Stimulated activated naive B cell treated with anti-CD40 and anti-IgM and Interleukin-4, amounts not matched to agents 10 μg/mL and 1 μg/mL and 100 μg/mL, for 72 hours (primary cell): ENCODE data around the gene EPS8.

Experiments used
- ATAC-seq, 2 donors: fragments of 150-1000 bp; cut with Tn5 transposase; replicated peaks; 2 replicates each; pipeline ENCODE4 v1.10.0; 2021; ENCODE audit warnings: moderate library complexity in 1 of 2
- DNase-seq: peaks from one replicate; pipeline ENCODE4 v3.0.0; 2021
- H3K27ac Mint-ChIP-seq: one replicate; pipeline ENCODE4 v1.8.0; 2022; ENCODE audit warnings: mild to moderate bottlenecking, mixed read lengths
- H3K27me3 Mint-ChIP-seq, 2 donors: one replicate each; pipeline ENCODE4 v1.8.0; 2022; ENCODE audit warnings: mixed read lengths in 2 of 2
- H3K36me3 Mint-ChIP-seq, 2 donors: one replicate each; pipeline ENCODE4 v1.8.0; 2022; ENCODE audit warnings: mixed read lengths in 2 of 2, mild to moderate bottlenecking in 1 of 2
- H3K4me1 Mint-ChIP-seq, 2 donors: one replicate each; pipeline ENCODE4 v1.8.0; 2022; ENCODE audit warnings: mixed read lengths in 2 of 2, mild to moderate bottlenecking in 1 of 2
- H3K4me3 Mint-ChIP-seq, 2 donors: one replicate each; pipeline ENCODE4 v1.8.0; 2022; ENCODE audit warnings: mild to moderate bottlenecking in 2 of 2, mixed read lengths in 2 of 2, moderate library complexity in 1 of 2
- H3K9me3 Mint-ChIP-seq, 2 donors: one replicate each; pipeline ENCODE4 v1.8.0; 2022; ENCODE audit warnings: mixed read lengths in 2 of 2, mild to moderate bottlenecking in 1 of 2

Gene EPS8

DNA sequence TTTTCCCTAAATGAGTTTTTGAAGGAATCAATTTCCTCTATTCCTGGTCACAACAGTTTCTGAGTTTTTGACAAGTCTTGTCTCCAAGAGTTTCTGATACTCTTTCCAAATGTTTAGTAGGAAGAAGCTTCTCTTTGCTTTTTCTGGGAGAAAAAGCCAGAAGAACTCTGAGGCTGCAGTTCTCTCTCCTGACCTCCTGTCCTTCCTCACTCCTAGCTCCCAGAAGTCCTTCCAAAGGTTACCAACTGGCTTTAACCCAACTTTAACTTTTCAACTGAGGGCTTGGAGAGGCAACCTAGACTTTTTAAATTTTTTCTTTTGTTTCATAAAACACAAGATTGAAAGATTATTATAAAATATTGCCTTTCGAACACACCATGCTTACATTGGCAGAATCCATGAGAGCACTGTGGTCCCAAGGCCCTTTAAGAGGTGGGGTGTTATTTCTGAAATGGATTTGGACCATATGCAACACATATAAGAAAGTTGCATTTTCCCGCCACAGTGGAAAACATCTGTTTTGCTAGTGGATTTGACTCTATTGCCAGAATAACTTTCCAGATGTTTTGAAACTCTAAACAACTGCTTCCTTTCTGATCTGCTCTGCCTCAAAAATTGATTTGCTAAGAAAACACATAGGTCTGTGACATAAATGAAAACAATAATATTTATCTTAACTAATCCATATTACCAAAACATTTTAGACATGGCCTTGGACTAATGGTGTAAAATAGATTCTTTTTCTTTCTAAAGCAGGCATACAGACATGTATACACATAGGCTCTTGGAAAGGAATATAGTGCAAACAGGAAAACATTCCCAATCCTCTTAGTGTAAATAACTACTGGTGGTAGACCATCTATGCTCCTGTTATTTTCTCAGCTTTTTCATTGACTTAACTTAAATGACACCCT, 22.3 kb upstream of the EPS8 start:
- no peaks in the 10 kb centered on the region for H3K36me3 Mint-ChIP-seq
- no peaks in the 10 kb centered on the region for H3K4me1 Mint-ChIP-seq
- peaks cover 0 to under 1% of the 10 kb centered on the region in 2 donors for H3K9me3 Mint-ChIP-seq
- H3K4me3 Mint-ChIP-seq = no peak overlapping the region
- H3K27me3 Mint-ChIP-seq = no peaks in the 10 kb centered on the region
- H3K27ac Mint-ChIP-seq = no peak overlapping the region
- ATAC-seq = no peak
- no peak for DNase-seq

DNA sequence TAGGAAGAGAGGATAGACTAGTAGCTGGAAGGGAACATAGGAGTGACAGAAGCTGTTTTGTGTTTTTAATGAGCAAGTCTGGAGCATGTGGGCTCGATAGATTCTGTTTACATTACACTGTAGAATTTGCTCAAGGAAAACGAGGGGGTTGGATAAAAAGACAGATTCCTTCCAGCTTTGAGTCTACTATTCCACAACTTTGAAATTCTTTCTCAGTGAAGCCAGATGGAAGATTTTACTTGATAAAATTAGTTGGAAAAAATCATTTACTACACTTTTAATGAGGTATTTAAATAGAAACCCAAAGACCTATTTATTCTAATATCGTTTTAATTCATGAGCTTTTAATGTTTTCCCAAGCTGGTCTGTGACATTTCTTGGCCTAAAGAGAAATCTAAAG, 19.5 kb upstream of the EPS8 start:
- Mint-ChIP-seq H3K27ac (no peak overlapping the region), H3K4me1 (no peaks in the 10 kb centered on the region), H3K4me3 (no peak overlapping the region), H3K36me3 (no peaks in the 10 kb centered on the region), H3K27me3 (no peaks in the 10 kb centered on the region), H3K9me3 (no peaks in the 10 kb centered on the region)
- ATAC-seq (no peak), DNase-seq (no peak)

DNA sequence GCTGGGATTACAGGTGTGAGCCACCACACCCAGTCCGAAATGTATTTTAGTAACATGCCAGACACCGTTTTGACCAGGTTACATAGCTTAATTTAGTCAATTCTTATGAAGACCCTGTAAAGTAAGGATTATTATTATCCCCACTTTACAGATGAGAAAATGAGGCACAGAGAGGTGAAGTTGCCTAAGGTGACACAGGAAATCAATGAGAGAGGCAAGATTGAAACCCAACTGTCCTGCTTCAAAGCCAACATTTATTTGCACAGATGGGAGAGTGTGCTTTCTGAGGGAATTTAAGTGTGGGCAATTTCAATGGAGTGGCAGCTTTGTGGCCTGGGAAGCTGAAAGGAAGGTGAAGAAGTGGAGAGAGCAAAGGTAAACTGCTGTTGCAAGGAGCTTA, 19.1 kb upstream of the EPS8 start:
- no peak for DNase-seq
- no peak overlapping the region for H3K27ac Mint-ChIP-seq
- no peaks in the 10 kb centered on the region for H3K36me3 Mint-ChIP-seq
- H3K9me3 Mint-ChIP-seq = no peaks in the 10 kb centered on the region
- no peak overlapping the region for H3K4me3 Mint-ChIP-seq
- ATAC-seq = no peak
- no peaks in the 10 kb centered on the region for H3K4me1 Mint-ChIP-seq
- peaks cover 0 to 2% of the 10 kb centered on the region in 2 donors for H3K27me3 Mint-ChIP-seq

DNA sequence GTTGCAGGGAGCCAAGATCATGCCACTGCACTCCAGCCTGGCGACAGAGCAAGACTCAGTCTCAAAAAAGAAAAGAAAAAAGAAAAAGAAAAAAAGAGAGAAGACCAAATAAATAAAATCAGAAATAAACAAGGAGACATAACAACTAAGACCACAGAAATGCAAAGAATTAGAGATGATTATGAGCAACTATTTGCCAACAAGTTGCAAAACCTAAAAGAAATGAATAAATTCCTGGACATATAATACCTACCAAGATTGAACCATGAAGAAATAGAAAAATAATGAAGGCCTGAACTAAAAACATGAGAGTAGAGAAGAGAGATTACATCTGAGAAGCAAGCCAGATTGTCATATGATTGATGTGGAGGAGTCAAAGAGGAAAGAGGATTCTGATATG, 17.6 kb upstream of the EPS8 start:
- Mint-ChIP-seq H3K9me3 (no peaks in the 10 kb centered on the region), H3K4me3 (no peak overlapping the region), H3K4me1 (no peaks in the 10 kb centered on the region), H3K27me3 (peaks cover 13 to 15% of the 10 kb centered on the region in 2 donors), H3K27ac (no peak overlapping the region), H3K36me3 (no peaks in the 10 kb centered on the region)
- ATAC-seq (no peak), DNase-seq (no peak)

DNA sequence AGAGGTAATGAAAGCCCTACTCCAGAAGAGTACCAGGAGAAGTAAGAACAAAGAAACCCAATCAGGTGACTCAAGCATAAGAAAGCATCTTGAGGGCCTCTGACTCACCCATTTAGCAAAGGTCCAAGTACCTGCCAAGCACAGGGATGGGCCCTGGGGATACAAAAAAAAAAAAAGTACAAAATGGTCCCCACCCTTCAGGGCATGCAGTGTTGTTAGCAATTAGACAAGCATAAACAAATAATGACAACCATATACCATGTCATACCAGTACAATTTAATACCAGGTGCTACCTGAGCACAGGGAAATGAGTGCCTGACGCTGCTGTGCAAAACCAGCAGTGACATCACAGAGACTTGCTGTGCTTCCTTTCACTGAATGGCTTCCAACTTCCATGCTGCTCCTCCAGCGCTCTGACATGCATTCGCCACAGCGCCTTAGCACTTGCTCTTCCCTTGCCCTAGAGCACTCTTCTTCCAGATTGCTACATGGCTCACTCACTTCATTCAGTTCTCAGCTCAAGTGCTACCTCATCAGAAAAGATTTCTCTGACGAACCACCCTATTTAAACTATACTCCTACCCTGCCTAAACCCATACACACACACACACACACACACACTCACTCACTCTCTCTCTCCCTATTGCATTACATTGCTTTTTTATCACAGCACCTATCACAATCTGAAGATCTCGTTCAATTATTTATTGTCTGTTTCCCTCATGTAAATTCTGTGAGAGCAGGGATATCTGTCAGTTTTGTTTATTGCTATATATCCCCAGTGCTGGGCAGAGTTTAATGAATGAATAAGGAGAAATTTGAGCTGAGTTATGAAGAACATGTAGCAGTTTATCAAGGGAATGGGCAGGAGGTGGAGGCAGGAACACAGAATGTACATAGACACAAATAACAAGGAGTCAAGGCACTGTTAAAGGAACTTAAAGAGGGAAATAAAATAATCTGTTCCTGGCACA, 12.9 kb upstream of the EPS8 start:
- H3K27me3 Mint-ChIP-seq = peaks cover 25 to 41% of the 10 kb centered on the region in 2 donors
- no peaks in the 10 kb centered on the region for H3K36me3 Mint-ChIP-seq
- H3K27ac Mint-ChIP-seq = no peak overlapping the region
- ATAC-seq (no peak), DNase-seq (no peak)
- H3K4me3 Mint-ChIP-seq = no peak overlapping the region
- no peaks in the 10 kb centered on the region for H3K9me3 Mint-ChIP-seq
- no peaks in the 10 kb centered on the region for H3K4me1 Mint-ChIP-seq

DNA sequence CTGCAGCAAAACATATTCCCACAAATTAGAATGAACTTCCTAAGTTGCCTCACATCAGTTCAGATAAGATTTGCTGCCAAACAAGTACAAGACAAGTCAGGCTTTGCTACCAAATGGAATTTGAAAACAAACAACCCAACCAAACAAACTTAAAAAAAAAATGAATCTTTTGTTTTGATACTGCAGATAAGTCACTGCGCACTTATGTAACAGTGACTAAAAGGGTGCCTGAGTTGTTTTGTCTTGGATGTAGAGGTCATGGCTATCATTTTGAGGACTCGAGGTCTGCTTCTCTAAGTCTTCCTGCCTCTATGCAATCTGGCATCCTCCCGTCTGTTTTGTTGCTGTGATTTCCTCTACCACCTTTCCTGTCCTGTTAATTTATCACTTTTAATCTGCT, 11.1 kb upstream of the EPS8 start:
- no peak for ATAC-seq
- DNase-seq = no peak
- Mint-ChIP-seq H3K36me3 (no peaks in the 10 kb centered on the region), H3K9me3 (no peaks in the 10 kb centered on the region), H3K27me3 (peaks cover 29 to 46% of the 10 kb centered on the region in 2 donors), H3K4me1 (no peaks in the 10 kb centered on the region), H3K4me3 (no peak overlapping the region), H3K27ac (no peak overlapping the region)

DNA sequence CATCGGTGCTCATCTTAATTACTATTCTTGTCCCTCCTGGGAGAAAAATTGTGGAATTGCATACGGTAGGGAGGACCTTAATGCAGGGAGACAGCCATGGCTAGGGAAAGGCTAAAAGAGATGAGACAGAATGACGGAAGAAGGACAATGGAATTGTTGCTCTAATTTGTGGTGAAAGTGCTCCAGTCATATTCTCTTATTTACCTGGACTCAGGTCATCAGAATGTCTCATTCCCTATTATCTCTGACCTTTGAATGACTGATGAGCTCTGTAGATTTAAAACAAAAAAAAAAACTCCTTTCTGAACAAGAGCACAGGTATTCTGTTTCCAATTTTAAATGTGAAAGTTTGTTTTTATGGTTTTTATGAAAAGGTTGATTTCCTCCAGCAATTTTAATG, 8.6 kb upstream of the EPS8 start:
- DNase-seq (no peak), ATAC-seq (no peak)
- H3K27ac Mint-ChIP-seq = no peak overlapping the region
- H3K4me1 Mint-ChIP-seq = no peaks in the 10 kb centered on the region
- peaks cover 0 to 3% of the 10 kb centered on the region in 2 donors for H3K36me3 Mint-ChIP-seq
- peaks cover 0 to 3% of the 10 kb centered on the region in 2 donors for H3K9me3 Mint-ChIP-seq
- no peak overlapping the region for H3K4me3 Mint-ChIP-seq
- H3K27me3 Mint-ChIP-seq = peaks cover 33 to 49% of the 10 kb centered on the region in 2 donors

DNA sequence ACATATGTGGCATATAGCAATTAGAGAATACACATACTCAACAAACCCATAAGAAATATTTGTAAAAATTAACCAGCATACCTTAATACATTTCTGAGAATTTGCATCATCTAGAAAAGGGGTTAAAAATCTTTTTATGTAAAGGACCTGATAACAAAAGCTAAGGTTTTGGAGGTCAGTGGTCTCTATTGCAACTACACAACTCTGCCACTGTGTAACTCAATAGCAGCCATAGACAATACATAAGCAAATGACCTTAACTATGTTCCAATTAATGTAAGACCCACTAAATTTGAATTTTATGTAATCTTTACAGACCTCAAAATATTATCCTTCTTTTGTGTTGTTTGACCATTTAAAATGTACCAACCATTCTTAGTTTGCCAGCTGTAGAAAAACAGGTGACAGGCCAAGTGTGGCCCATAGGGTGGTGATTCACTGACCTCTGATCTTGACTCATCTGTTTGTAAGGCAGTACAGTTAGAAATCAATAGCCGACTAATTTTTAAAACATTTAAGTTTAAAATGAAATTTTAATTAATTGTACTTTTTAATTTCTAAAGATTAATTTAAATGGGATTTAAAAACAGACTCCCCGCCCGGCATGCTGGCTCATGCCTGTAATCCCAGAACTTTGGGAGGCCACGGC, 7.4 kb upstream of the EPS8 start:
- DNase-seq (no peak), ATAC-seq (no peak)
- Mint-ChIP-seq H3K9me3 (peaks cover 0 to 3% of the 10 kb centered on the region in 2 donors), H3K4me3 (no peak overlapping the region), H3K36me3 (peaks cover 0 to 3% of the 10 kb centered on the region in 2 donors), H3K27ac (no peak overlapping the region), H3K4me1 (peaks cover 0 to 5% of the 10 kb centered on the region in 2 donors), H3K27me3 (peaks cover 30 to 52% of the 10 kb centered on the region in 2 donors)

DNA sequence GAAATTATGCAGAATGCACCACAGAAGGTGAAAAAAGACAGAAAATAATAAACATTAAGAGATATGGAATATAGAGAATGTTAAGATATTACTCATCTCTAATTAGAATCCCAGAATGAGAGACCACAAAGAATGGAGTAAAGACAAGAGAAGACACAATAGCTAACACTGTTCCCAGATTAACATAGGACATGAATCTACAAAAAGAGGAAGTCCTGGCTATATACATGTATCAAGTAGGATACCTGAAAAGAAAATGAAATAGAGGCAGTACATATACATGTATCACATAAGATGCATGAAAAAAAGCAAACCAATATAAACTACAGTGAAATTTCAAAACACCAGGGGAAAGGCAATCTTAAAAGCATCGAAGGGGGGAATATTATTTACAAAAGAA, 5.6 kb upstream of the EPS8 start:
- DNase-seq = no peak
- no peak for ATAC-seq
- peaks cover 39 to 50% of the 10 kb centered on the region in 2 donors for H3K27me3 Mint-ChIP-seq
- H3K4me1 Mint-ChIP-seq = peaks cover 3 to 12% of the 10 kb centered on the region in 2 donors
- no peak overlapping the region for H3K4me3 Mint-ChIP-seq
- H3K36me3 Mint-ChIP-seq = peaks cover 0 to 3% of the 10 kb centered on the region in 2 donors
- peaks cover 0 to 3% of the 10 kb centered on the region in 2 donors for H3K9me3 Mint-ChIP-seq
- no peak overlapping the region for H3K27ac Mint-ChIP-seq

DNA sequence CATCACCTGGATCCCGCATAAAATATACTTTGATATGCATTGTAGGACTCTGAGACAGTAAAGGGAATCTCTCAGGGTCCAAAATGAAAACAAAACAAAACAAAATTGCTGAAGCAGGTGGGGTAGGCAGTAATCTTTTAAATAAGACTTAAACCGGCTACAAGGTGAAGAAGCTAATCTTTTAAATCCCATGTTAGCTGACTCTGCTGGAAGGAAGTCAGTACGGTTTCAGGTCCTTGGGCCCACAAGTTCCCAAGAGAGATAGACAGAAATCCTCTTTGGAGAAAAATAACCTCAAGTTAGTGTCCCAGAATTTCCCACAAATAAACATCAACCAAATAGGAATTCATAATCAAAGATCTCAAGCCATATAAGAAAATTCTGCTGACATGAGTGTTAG, 5.0 kb upstream of the EPS8 start:
- no peak for DNase-seq
- ATAC-seq = no peak
- Mint-ChIP-seq H3K4me1 (peaks cover 6 to 15% of the 10 kb centered on the region in 2 donors), H3K36me3 (peaks cover 0 to 3% of the 10 kb centered on the region in 2 donors), H3K9me3 (peaks cover 0 to 3% of the 10 kb centered on the region in 2 donors), H3K4me3 (no peak overlapping the region), H3K27ac (no peak overlapping the region), H3K27me3 (peaks cover 36 to 46% of the 10 kb centered on the region in 2 donors)

DNA sequence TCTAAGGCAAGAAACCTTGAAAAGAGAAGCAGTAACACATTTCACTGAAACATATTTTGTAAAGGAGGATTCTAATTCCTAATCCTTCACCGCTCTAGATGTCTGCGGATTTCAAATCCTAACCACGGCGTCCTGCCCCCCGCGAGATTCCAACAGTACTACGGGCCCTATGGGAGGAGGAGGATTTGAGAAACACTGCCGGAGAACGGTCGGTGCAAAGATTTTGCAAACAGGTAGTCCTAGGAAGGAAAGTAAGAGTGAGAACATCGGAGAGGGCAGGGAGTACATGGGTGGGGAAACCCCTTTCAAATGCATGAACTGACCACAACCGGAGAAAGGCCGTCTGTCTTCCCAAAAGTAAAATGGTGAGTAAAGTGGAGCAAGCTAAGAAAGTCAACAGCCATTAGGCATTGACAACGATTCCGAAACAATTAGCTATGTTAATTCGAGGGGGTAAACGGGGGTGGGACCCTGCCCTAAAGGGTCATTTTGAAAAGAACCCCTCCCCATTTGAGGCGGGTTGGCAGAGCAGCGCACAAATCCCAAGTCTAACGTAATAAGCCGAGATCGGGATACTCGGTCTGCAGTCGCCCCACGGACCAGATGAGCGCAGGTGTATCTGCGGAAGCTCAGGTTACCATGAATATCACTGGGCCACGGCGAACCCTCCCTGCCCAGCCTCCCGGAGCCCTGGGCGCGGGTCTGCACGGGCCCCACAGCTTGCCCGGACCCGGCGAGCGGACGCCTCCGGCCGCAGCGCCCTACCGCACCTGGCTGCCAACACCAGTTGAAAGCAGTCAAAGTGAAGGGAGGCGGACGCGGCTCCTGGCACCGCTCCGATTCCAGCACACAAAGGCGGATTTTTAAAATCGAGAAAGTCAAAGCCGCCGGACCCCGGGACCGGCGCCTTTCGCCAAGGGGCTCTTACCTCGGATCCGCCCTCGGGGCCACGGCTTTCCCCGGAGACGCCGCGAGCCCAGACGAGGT, 662 bp downstream of the EPS8 start:
- no peak for DNase-seq
- no peaks in the 10 kb centered on the region for H3K9me3 Mint-ChIP-seq
- peak; percentile 34 to 39 for ATAC-seq
- peaks cover 34 to 65% of the 10 kb centered on the region in 2 donors for H3K27me3 Mint-ChIP-seq
- H3K27ac Mint-ChIP-seq = peak overlapping the region; percentile 3
- peaks cover 12 to 25% of the 10 kb centered on the region in 2 donors for H3K4me1 Mint-ChIP-seq
- H3K4me3 Mint-ChIP-seq = peak overlapping the region; percentile 87 to 90
- H3K36me3 Mint-ChIP-seq = no peaks in the 10 kb centered on the region

DNA sequence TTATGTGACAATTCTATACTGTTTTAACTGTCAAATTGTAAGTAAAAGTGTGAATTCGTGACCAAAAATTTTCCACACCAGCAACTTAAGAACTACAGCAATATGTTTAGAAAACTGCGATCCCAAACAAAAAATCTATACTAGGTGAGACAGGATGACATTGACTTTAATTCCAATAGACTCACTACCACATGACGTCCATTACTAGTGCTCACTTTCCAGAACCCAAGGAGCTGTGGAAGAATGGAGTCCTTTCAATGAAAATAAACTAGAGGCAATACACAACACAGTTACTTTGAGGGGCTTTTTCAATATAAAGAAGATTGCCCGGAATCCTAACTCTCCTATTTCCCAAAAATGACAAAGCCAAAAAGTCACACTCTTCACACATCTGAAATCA, 1.4 kb downstream of the EPS8 start:
- ATAC-seq (no peak), DNase-seq (no peak)
- no peaks in the 10 kb centered on the region for H3K36me3 Mint-ChIP-seq
- H3K4me3 Mint-ChIP-seq = peak overlapping the region in 1 of 2 donors; percentile 87
- no peak overlapping the region for H3K27ac Mint-ChIP-seq
- H3K4me1 Mint-ChIP-seq = peaks cover 12 to 25% of the 10 kb centered on the region in 2 donors
- no peaks in the 10 kb centered on the region for H3K9me3 Mint-ChIP-seq
- H3K27me3 Mint-ChIP-seq = peaks cover 36 to 64% of the 10 kb centered on the region in 2 donors

DNA sequence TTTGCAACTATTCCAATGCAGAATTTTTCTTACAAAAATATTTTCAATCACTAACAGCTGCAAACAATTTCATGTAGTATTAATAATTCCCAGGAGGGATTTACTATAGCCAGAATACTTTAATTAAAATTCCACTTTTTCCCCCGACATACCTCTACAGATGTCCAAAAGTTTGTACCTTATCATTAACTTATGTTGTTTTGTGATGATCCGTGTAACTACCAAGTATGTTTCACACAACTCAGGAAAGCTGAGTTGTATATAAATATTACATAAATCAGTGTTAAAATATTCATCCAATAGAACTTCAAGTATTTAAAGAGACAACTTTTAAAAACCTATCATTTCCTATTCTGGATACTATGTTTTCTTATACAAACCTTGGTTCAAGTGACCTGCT, 2.4 kb downstream of the EPS8 start:
- no peaks in the 10 kb centered on the region for H3K9me3 Mint-ChIP-seq
- H3K27ac Mint-ChIP-seq = no peak overlapping the region
- no peak for DNase-seq
- no peak overlapping the region for H3K4me3 Mint-ChIP-seq
- peaks cover 12 to 22% of the 10 kb centered on the region in 2 donors for H3K4me1 Mint-ChIP-seq
- peaks cover 35 to 54% of the 10 kb centered on the region in 2 donors for H3K27me3 Mint-ChIP-seq
- no peaks in the 10 kb centered on the region for H3K36me3 Mint-ChIP-seq
- ATAC-seq = no peak
